Measurements from ENCODE around the gene EPHX1.
A peak's percentile ranks its signal among the peaks of the same experiment; 100 is the strongest.

EPHX1 gene

DNA sequence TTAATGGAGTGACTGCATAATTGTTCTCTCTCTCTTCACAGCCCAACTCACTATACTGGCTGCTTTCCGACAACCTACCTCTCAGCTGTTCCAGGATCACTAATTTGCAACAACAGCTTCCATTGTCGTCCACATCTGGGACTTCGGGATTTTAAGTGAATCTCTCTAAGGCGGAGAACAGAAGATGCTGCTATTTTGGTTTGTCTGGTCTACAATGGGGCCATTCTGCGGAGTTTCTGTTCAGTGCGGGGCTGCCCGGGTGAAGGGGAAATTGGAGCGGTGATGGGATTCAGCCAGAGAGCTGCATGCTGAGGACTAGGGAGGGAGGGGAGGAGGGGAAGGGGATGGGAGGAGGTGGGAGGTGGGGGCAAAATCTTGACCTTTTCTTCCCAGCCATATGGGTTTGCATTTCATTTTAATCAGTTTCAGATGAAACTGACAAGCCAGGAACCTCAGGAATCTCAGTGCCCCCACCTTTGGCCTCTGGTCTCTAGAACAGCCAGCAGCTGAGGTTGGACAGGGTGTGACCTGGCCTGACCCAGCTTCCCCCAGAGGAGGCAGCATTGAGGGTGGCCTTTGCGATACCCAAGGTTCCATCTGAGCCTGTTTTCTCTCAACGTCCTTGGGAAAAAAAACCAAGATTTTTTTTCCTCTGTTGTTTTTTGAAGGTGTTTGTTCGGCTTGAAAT, 39.2 kb upstream of the EPHX1 start:
- TF ChIP-seq, protein P1, sequence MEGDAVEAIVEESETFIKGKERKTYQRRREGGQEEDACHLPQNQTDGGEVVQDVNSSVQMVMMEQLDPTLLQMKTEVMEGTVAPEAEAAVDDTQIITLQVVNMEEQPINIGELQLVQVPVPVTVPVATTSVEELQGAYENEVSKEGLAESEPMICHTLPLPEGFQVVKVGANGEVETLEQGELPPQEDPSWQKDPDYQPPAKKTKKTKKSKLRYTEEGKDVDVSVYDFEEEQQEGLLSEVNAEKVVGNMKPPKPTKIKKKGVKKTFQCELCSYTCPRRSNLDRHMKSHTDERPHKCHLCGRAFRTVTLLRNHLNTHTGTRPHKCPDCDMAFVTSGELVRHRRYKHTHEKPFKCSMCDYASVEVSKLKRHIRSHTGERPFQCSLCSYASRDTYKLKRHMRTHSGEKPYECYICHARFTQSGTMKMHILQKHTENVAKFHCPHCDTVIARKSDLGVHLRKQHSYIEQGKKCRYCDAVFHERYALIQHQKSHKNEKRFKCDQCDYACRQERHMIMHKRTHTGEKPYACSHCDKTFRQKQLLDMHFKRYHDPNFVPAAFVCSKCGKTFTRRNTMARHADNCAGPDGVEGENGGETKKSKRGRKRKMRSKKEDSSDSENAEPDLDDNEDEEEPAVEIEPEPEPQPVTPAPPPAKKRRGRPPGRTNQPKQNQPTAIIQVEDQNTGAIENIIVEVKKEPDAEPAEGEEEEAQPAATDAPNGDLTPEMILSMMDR (conservative IDR thresholded peaks at IDR 0.05; ENCODE audit: low read depth): no peak

DNA sequence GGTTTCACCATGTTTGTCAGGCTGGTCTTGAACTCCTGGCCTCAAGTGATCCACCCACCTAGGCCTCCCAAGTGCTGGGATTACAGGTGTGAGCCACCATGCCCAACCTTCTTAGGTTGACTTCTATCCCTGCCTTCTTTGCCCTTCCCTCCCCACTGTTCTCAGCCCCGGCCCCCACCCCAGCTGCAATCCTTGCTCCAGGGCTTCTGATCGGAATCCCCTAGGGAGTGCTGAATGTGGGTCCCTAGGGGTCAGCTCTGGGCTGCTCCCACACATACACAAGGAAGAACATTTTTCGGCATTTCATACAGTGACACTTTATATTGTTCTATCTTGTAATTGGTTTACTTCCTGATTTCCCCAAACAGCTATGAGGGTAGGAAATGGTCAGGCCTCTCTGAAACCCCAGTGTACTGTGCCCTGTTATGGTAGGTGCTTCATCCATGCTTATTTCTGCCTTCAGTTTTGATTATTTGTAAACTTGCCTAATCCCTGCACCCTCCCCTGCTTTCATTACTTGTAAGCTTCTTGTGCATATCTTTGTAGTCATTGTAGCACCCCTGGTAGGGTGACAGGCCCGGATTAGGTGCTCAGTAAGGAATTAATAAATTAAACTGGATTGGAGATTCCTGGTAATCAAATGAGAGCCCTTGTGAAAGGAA, 38.1 kb upstream of the EPHX1 start:
- ChIA-PET POLR2A (ENCODE audit: low non-redundant PET) (no interaction called here), CTCF (interaction anchor here (0.6 to 4.7 kb wide), 56 partner anchors 9 to 307 kb away, joined by 3 to 39 read pairs (median 5); partner anchors contain the start of gene ENAH)
- H3K27ac ChIP-seq: peak overlapping the region; percentile 38
- no peak for DNase-seq (ENCODE audit: low spot score)
- TF ChIP-seq, protein P1 (conservative IDR thresholded peaks at IDR 0.05; ENCODE audit: low read depth): no peak

More for the DNA sequence above, 39.2 kb upstream of the EPHX1 start:
- H3K27ac ChIP-seq: no peak overlapping the region
- ChIA-PET POLR2A (ENCODE audit: low non-redundant PET) (no interaction called here), CTCF (interaction anchor here (0.6 to 4.7 kb wide), 12 partner anchors 34 to 296 kb away, joined by 3 to 39 read pairs (median 4); partner anchors contain the start of gene ENAH)
- no peak for DNase-seq (ENCODE audit: low spot score)

DNA sequence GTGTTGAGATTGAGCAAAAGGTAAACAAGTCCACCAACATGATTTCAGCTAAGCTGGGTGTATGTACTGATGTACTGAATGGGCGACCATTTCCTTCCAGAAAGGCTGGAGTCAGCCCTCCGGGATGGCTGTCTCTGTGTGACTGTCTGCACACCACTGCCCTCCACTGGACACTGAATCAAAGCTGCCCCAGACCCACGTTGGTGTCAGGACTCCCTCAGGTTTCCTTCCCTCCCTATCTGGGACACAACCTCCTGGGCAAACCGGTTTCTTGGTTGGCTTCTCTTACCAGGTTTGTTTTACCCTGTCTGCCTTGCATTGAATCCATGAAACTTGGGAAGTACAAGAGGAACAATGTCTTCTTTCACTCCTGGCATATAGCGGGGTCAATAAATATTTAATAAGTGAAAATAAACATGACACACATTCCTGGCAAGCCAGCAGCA, 37.6 kb upstream of the EPHX1 start:
- DNase-seq (ENCODE audit: low spot score): peak; percentile 95
- CTCF ChIA-PET: interaction anchor here (0.6 to 4.7 kb wide), 67 partner anchors 9 to 307 kb away, joined by 3 to 39 read pairs (median 5); partner anchors contain the start of genes ENAH and EPHX1
- TF ChIP-seq, protein P1 (conservative IDR thresholded peaks at IDR 0.05; ENCODE audit: low read depth): peak; percentile 89
- H3K27ac ChIP-seq: peak overlapping the region; percentile 38
- POLR2A ChIA-PET (ENCODE audit: low non-redundant PET): interaction anchor here (0.6 kb wide), 1 partner anchor 117 kb away, joined by 3 read pairs; no protein-coding TSS in a partner anchor

DNA sequence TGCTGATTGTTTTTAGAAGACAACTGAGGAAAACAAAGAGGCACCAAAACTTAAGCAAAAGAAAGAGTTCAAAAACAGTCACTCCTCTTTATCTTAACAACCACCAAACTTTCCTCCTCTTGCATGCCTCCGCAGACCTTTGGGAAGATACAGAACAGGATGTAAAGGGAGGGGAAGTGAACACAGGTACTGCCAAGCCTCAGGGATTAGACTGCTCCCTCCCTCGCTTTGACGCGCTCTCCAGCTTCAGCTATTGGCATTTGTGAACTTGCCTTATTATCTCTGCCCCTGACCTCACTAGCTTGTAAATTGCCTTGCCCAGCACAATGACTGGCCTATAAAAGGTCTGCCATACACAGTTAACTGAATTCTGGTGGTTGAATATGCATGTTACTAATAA, 37.1 kb upstream of the EPHX1 start:
- ChIA-PET CTCF (interaction anchor here (0.6 to 4.7 kb wide), 59 partner anchors 10 to 426 kb away, joined by 3 to 39 read pairs (median 6); partner anchors contain the start of genes ENAH and EPHX1), POLR2A (ENCODE audit: low non-redundant PET) (interaction anchor here (0.6 kb wide), 1 partner anchor 118 kb away, joined by 3 read pairs; no protein-coding TSS in a partner anchor)
- TF ChIP-seq, protein P1 (conservative IDR thresholded peaks at IDR 0.05; ENCODE audit: low read depth): no peak
- DNase-seq (ENCODE audit: low spot score): no peak
- no peak overlapping the region for H3K27ac ChIP-seq

GRCh38 chr1:225774281-225775147, 35.4 kb upstream of the EPHX1 start:
- DNase-seq (ENCODE audit: low spot score): no peak
- ChIA-PET CTCF (interaction anchor here (0.7 to 4.7 kb wide), 4 partner anchors 35 to 299 kb away, joined by 3 to 38 read pairs (median 3); no protein-coding TSS in a partner anchor), POLR2A (ENCODE audit: low non-redundant PET) (interaction anchor here (0.6 kb wide), 1 partner anchor 28 kb away, joined by 3 read pairs; no protein-coding TSS in a partner anchor)
- H3K27ac ChIP-seq: no peak overlapping the region
- TF ChIP-seq, protein P1 (conservative IDR thresholded peaks at IDR 0.05; ENCODE audit: low read depth): no peak
